Parathyroid adenoma (tissue), 2 donors: Measurements from ENCODE around the gene NUP153.

Source experiments
- H2AFZ ChIP-seq: fragments of 300-600 bp; sonication (generic); one replicate; pipeline ENCODE4 v1.7.0; 2017; ENCODE audit warnings: antibody characterized with exemption, mild to moderate bottlenecking
- H3K27ac ChIP-seq: fragments of 300-600 bp; sonication (generic); one replicate; pipeline ENCODE4 v1.7.0; 2017
- H3K27me3 ChIP-seq: fragments of 300-600 bp; sonication (generic); one replicate; pipeline ENCODE4 v1.7.0; 2017; ENCODE audit warnings: low read length; ENCODE audit not compliant: control insufficient read depth, insufficient read depth
- H3K36me3 ChIP-seq: fragments of 300-600 bp; sonication (generic); one replicate; pipeline ENCODE4 v1.7.0; 2017; ENCODE audit warnings: low read length; ENCODE audit not compliant: control insufficient read depth, insufficient read depth
- H3K4me1 ChIP-seq: fragments of 300-600 bp; sonication (generic); one replicate; pipeline ENCODE4 v1.7.0; 2017; ENCODE audit warnings: control low read depth
- H3K4me2 ChIP-seq: fragments of 300-600 bp; sonication (generic); one replicate; pipeline ENCODE4 v1.7.0; 2017; ENCODE audit warnings: low read length
- H3K4me3 ChIP-seq: fragments of 300-600 bp; sonication (generic); one replicate; pipeline ENCODE4 v1.7.0; 2017; ENCODE audit warnings: low read depth, low read length
- H3K79me2 ChIP-seq: fragments of 300-600 bp; sonication (generic); one replicate; pipeline ENCODE4 v1.7.0; 2017; ENCODE audit warnings: control low read depth
- H3K9ac ChIP-seq: fragments of 300-600 bp; sonication (generic); one replicate; pipeline ENCODE4 v1.7.0; 2017; ENCODE audit warnings: mild to moderate bottlenecking
- H3K9me3 ChIP-seq: fragments of 300-600 bp; sonication (generic); one replicate; pipeline ENCODE4 v1.7.0; 2017; ENCODE audit warnings: low read length; ENCODE audit not compliant: control insufficient read depth
- TF ChIP-seq, protein P1 (sequence below): fragments of 300-600 bp; sonication (generic); IDR thresholded peaks from one replicate; pipeline ENCODE4 v1.7.0; 2017; ENCODE audit warnings: antibody characterized with exemption, mild to moderate bottlenecking
- donor health status: primary hyperparathyroidism.

NUP153 gene

DNA sequence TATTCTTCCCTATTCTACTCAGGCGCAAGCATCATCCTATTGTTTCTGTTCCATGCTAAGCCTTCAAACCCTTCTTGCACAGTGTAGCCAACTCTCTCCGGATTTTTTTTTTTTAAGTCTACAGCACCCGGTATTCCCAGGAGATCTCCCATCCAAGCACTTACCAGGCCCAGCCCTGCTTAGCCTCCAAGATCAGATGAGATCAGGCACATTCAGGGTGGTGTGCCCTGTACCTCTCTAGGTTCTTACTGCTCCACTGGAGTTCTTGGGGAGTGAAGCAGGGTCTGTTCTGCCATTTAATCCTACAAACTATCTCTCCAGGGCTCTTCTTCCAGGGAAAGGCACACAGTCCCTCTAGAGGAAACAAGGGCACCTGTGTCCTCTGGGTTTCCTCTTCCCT lies 14.9 kb upstream of the NUP153 start:
- no peak overlapping the region for H3K27ac ChIP-seq
- no peak overlapping the region for H2AFZ ChIP-seq
- no peak overlapping the region for H3K9ac ChIP-seq
- no peak overlapping the region for H3K4me3 ChIP-seq
- H3K79me2 ChIP-seq, result no peaks in the 10 kb centered on the region
- no peaks in the 10 kb centered on the region for H3K27me3 ChIP-seq
- H3K36me3 ChIP-seq, result no peaks in the 10 kb centered on the region
- H3K4me2 ChIP-seq, result no peak overlapping the region
- no peaks in the 10 kb centered on the region for H3K4me1 ChIP-seq
- H3K9me3 ChIP-seq, result no peaks in the 10 kb centered on the region
- TF ChIP-seq, protein P1, sequence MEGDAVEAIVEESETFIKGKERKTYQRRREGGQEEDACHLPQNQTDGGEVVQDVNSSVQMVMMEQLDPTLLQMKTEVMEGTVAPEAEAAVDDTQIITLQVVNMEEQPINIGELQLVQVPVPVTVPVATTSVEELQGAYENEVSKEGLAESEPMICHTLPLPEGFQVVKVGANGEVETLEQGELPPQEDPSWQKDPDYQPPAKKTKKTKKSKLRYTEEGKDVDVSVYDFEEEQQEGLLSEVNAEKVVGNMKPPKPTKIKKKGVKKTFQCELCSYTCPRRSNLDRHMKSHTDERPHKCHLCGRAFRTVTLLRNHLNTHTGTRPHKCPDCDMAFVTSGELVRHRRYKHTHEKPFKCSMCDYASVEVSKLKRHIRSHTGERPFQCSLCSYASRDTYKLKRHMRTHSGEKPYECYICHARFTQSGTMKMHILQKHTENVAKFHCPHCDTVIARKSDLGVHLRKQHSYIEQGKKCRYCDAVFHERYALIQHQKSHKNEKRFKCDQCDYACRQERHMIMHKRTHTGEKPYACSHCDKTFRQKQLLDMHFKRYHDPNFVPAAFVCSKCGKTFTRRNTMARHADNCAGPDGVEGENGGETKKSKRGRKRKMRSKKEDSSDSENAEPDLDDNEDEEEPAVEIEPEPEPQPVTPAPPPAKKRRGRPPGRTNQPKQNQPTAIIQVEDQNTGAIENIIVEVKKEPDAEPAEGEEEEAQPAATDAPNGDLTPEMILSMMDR, result no peak

DNA sequence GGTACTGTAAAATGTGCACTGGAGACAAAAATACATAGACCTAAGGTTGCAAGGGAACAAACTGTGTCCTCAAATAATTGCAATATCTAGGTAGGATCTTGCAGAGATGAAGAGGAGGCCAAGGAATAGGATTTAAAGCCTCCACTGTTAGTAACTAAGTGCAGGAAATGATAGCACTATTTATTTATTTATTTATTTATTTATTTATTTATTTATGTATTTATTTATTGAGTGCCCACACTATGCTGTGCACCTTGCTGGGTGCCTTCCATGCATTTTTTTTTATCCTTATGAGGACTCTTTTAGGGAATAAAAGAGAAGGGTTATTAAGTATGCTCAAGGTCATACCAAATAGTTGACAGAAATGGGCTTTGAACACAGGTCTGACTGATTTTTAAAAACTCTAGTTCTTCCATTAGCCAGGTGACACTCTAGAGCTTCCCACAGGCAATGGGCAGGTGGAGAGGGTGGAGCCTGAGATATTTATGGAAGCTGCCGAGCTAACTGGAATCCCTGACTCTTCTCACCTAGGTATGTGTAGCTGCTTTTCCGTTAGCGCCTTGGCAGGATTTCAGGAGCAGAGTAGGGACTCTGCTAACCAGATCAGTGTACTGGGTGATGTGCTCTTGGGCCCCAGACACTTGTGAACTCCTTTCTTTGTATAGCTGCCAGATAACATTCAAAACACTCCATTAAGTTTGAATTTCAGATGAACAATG lies 12.8 kb upstream of the NUP153 start:
- H3K27me3 ChIP-seq, result no peaks in the 10 kb centered on the region
- TF ChIP-seq, protein P1, result no peak
- H3K4me1 ChIP-seq, result no peaks in the 10 kb centered on the region
- H2AFZ ChIP-seq, result no peak overlapping the region
- H3K4me2 ChIP-seq, result no peak overlapping the region
- no peak overlapping the region for H3K27ac ChIP-seq
- H3K79me2 ChIP-seq, result no peaks in the 10 kb centered on the region
- H3K9me3 ChIP-seq, result no peaks in the 10 kb centered on the region
- H3K36me3 ChIP-seq, result no peaks in the 10 kb centered on the region
- H3K9ac ChIP-seq, result no peak overlapping the region
- no peak overlapping the region for H3K4me3 ChIP-seq

DNA sequence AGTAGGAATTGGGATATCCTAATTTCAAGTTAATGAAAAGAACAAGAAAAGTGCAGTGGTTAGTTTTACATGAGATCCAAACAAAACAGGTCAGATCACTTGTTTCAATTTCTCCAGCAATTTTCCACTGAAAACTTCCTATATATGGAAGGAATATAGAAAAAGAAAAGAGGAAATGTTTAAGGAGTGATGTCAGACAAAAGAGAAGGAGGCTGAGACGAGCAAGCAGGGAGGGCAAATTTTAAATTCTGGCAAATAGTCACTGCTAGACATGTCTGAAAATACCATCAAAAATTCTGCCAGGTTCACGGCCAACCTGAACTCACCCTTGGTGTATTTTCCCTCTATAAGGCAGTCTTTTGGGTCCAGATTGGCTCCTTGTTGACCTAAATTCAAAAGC lies 9.5 kb upstream of the NUP153 start:
- no peaks in the 10 kb centered on the region for H3K4me1 ChIP-seq
- no peaks in the 10 kb centered on the region for H3K79me2 ChIP-seq
- H3K9me3 ChIP-seq, result no peaks in the 10 kb centered on the region
- no peaks in the 10 kb centered on the region for H3K36me3 ChIP-seq
- no peaks in the 10 kb centered on the region for H3K27me3 ChIP-seq
- no peak overlapping the region for H3K27ac ChIP-seq
- H2AFZ ChIP-seq, result no peak overlapping the region
- TF ChIP-seq, protein P1, result no peak
- H3K4me2 ChIP-seq, result no peak overlapping the region
- no peak overlapping the region for H3K4me3 ChIP-seq
- H3K9ac ChIP-seq, result no peak overlapping the region

DNA sequence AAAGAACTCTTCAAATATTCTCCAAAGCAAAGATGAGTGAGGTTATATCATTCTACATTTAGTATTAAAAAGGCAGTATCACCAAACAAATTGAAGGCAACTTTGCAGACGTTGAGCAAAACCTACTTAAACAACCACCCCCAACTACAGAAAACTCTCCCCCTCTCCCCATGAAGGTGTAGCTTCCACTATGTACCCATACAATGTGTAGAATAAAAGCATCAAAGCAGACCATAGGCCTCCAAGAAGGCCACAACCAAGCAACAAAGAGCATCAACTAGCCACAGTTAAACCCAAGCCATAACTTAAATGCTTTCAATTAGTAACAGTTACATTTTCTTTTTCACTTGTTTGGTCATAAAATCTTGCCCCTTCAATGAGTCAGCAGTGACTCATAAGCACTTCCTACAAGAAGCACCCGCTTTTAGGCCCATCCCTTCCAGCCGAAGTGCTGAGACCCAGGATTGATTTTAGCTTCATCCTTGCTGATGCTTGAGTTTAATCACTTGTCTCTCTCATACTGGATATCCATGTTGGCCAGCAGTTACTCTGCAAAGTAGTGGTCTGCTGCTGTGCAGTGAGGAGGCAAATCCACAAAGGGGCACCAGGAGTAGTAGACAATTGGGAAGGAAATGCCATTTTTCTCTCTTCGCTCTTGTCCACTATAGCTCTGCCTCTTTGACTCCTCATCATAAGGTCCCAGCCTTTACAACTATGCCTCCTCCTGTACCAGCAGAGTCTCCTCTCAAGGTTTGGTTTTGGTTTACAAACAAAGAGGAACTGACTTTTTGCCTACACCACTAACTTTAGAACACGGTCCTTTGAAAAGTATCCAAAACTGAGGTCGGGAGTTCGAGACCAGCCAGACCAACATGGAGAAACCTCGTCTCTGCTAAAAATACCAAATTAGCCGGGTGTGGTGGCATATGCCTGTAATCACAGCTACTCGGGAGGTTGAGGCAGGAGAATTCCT lies 8.4 kb upstream of the NUP153 start:
- Histone ChIP-seq H3K27me3 (no peaks in the 10 kb centered on the region), H2AFZ (no peak overlapping the region), H3K4me1 (no peaks in the 10 kb centered on the region), H3K9me3 (no peaks in the 10 kb centered on the region), H3K9ac (no peak overlapping the region), H3K4me2 (no peak overlapping the region), H3K4me3 (no peak overlapping the region), H3K79me2 (no peaks in the 10 kb centered on the region), H3K27ac (no peak overlapping the region), H3K36me3 (no peaks in the 10 kb centered on the region)
- TF ChIP-seq, protein P1, result no peak
